ENCODE data around the gene NPM1. TPM values are rescaled to one million over a fixed set of nuclear protein-coding genes. Genes with fewer than 3 reads are reported as not detected.
"Not testable (repeated sequence)": the region's sequence is repeated elsewhere in the genome, so short reads cannot be mapped to it uniquely, and the experiment has no call there.

NPM1 gene
- total RNA-seq, 1 donor from 2014 or later, result 1,135 TPM

- not testable (repeated sequence) for DNase-seq
These were observed 26.3 kb downstream of the NPM1 start for GRCh38 chr5:171413993-171414392.

GRCh38 chr5:171415115-171415730 is 27.6 kb downstream of the NPM1 start:
- no peak for DNase-seq

- no peak for DNase-seq
These were observed 28.8 kb downstream of the NPM1 start for GRCh38 chr5:171416160-171417049.

GRCh38 chr5:171418316-171418981 is 30.8 kb downstream of the NPM1 start:
- peak; percentile 86 for DNase-seq

GRCh38 chr5:171418982-171419687 is 31.5 kb downstream of the NPM1 start, which contains the start of gene FGF18:
TSS of gene FGF18 (plus strand) at chr5:171419647. CDS start at chr5:171420200, 553 bp downstream.
- DNase-seq, result peak; percentile 53

GRCh38 chr5:171419688-171420430 is 32.2 kb downstream of the NPM1 start:
- peak; percentile 37 for DNase-seq

GRCh38 chr5:171420431-171421241 is 33.0 kb downstream of the NPM1 start:
- DNase-seq, result peak; percentile 50

- DNase-seq, result no peak
These were observed 33.9 kb downstream of the NPM1 start for GRCh38 chr5:171421331-171422262.

GRCh38 chr5:171422495-171422894 is 34.8 kb downstream of the NPM1 start:
- DNase-seq, result no peak

- no peak for DNase-seq
These were observed 35.4 kb downstream of the NPM1 start for GRCh38 chr5:171422902-171423663.

GRCh38 chr5:171424726-171425125 is 37.1 kb downstream of the NPM1 start:
- no peak for DNase-seq

GRCh38 chr5:171425596-171426244 is 38.1 kb downstream of the NPM1 start:
- no peak for DNase-seq

GRCh38 chr5:171426266-171426665 is 38.6 kb downstream of the NPM1 start:
- no peak for DNase-seq

GRCh38 chr5:171426680-171427079 is 39.0 kb downstream of the NPM1 start:
- no peak for DNase-seq

GRCh38 chr5:171427318-171428167 is 39.9 kb downstream of the NPM1 start:
- no peak for DNase-seq

GRCh38 chr5:171428168-171428696 is 40.6 kb downstream of the NPM1 start:
- DNase-seq, result no peak

Data from dermis blood vessel endothelial cell (primary cell).